ENCODE data around the gene LRP11.
"Not testable (repeated sequence)": the region's sequence is repeated elsewhere in the genome, so short reads cannot be mapped to it uniquely, and the experiment has no call there.

The LRP11 gene

GRCh38 chr6:149864578-149865535 lies 698 bp upstream of the LRP11 start:
- no peak overlapping the region for H3K27ac ChIP-seq (ENCODE audit: low read length)
- no peaks in the 10 kb centered on the region for H3K36me3 ChIP-seq (ENCODE audit: control insufficient read depth, low read depth, low read length)
- H3K27me3 ChIP-seq (ENCODE audit: control insufficient read depth, insufficient read depth, low read length), result peaks cover 18% of the 10 kb centered on the region
- no peak overlapping the region for H3K9ac ChIP-seq (ENCODE audit: low read length)
- no peaks in the 10 kb centered on the region for H3K9me3 ChIP-seq (ENCODE audit: control insufficient read depth, low read depth, low read length)
- peak overlapping the region; percentile 71 for H3K4me3 ChIP-seq (ENCODE audit: low read length)
- peaks cover 18% of the 10 kb centered on the region for H3K4me1 ChIP-seq (ENCODE audit: control insufficient read depth, low read depth, low read length)

GRCh38 chr6:149862922-149863697 lies 1.0 kb downstream of the LRP11 start:
- peaks cover 18% of the 10 kb centered on the region for H3K27me3 ChIP-seq (ENCODE audit: control insufficient read depth, insufficient read depth, low read length)
- H3K27ac ChIP-seq (ENCODE audit: low read length), result no peak overlapping the region
- peak overlapping the region; percentile 22 for H3K9ac ChIP-seq (ENCODE audit: low read length)
- peaks cover 13% of the 10 kb centered on the region for H3K4me1 ChIP-seq (ENCODE audit: control insufficient read depth, low read depth, low read length)
- no peaks in the 10 kb centered on the region for H3K9me3 ChIP-seq (ENCODE audit: control insufficient read depth, low read depth, low read length)
- H3K36me3 ChIP-seq (ENCODE audit: control insufficient read depth, low read depth, low read length), result no peaks in the 10 kb centered on the region
- peak overlapping the region; percentile 71 for H3K4me3 ChIP-seq (ENCODE audit: low read length)

- H3K36me3 ChIP-seq (ENCODE audit: control insufficient read depth, low read depth, low read length); H3K9ac ChIP-seq (ENCODE audit: low read length); H3K4me1 ChIP-seq (ENCODE audit: control insufficient read depth, low read depth, low read length); H3K27ac ChIP-seq (ENCODE audit: low read length); H3K9me3 ChIP-seq (ENCODE audit: control insufficient read depth, low read depth, low read length); H3K4me3 ChIP-seq (ENCODE audit: low read length): not testable (repeated sequence)
- H3K27me3 ChIP-seq (ENCODE audit: control insufficient read depth, insufficient read depth, low read length), result peaks cover 18% of the 10 kb centered on the region
These were observed 1.8 kb downstream of the LRP11 start for GRCh38 chr6:149862424-149862738.

- Histone ChIP-seq H3K36me3 (ENCODE audit: control insufficient read depth, low read depth, low read length) (no peaks in the 10 kb centered on the region), H3K4me1 (ENCODE audit: control insufficient read depth, low read depth, low read length) (peaks cover 8% of the 10 kb centered on the region), H3K27ac (ENCODE audit: low read length) (no peak overlapping the region), H3K4me3 (ENCODE audit: low read length) (no peak overlapping the region), H3K27me3 (ENCODE audit: control insufficient read depth, insufficient read depth, low read length) (peaks cover 18% of the 10 kb centered on the region), H3K9me3 (ENCODE audit: control insufficient read depth, low read depth, low read length) (no peaks in the 10 kb centered on the region), H3K9ac (ENCODE audit: low read length) (no peak overlapping the region)
These were observed 2.3 kb downstream of the LRP11 start for GRCh38 chr6:149861603-149862423.

- Histone ChIP-seq H3K9ac (ENCODE audit: low read length) (no peak overlapping the region), H3K27me3 (ENCODE audit: control insufficient read depth, insufficient read depth, low read length) (peaks cover 18% of the 10 kb centered on the region), H3K9me3 (ENCODE audit: control insufficient read depth, low read depth, low read length) (no peaks in the 10 kb centered on the region), H3K36me3 (ENCODE audit: control insufficient read depth, low read depth, low read length) (no peaks in the 10 kb centered on the region), H3K4me1 (ENCODE audit: control insufficient read depth, low read depth, low read length) (peaks cover 8% of the 10 kb centered on the region), H3K4me3 (ENCODE audit: low read length) (no peak overlapping the region), H3K27ac (ENCODE audit: low read length) (no peak overlapping the region)
These were observed 3.1 kb downstream of the LRP11 start for GRCh38 chr6:149860834-149861602.

GRCh38 chr6:149860513-149860833 lies 3.7 kb downstream of the LRP11 start:
- Histone ChIP-seq H3K36me3 (ENCODE audit: control insufficient read depth, low read depth, low read length) (no peaks in the 10 kb centered on the region), H3K27me3 (ENCODE audit: control insufficient read depth, insufficient read depth, low read length) (peaks cover 18% of the 10 kb centered on the region), H3K4me3 (ENCODE audit: low read length) (no peak overlapping the region), H3K9me3 (ENCODE audit: control insufficient read depth, low read depth, low read length) (no peaks in the 10 kb centered on the region), H3K27ac (ENCODE audit: low read length) (no peak overlapping the region), H3K9ac (ENCODE audit: low read length) (no peak overlapping the region), H3K4me1 (ENCODE audit: control insufficient read depth, low read depth, low read length) (peaks cover 11% of the 10 kb centered on the region)

GRCh38 chr6:149859938-149860337 lies 4.2 kb downstream of the LRP11 start:
- H3K4me1 ChIP-seq (ENCODE audit: control insufficient read depth, low read depth, low read length), result peaks cover 9% of the 10 kb centered on the region
- H3K9me3 ChIP-seq (ENCODE audit: control insufficient read depth, low read depth, low read length), result no peaks in the 10 kb centered on the region
- H3K4me3 ChIP-seq (ENCODE audit: low read length), result no peak overlapping the region
- H3K9ac ChIP-seq (ENCODE audit: low read length), result no peak overlapping the region
- peaks cover 18% of the 10 kb centered on the region for H3K27me3 ChIP-seq (ENCODE audit: control insufficient read depth, insufficient read depth, low read length)
- H3K27ac ChIP-seq (ENCODE audit: low read length), result no peak overlapping the region
- H3K36me3 ChIP-seq (ENCODE audit: control insufficient read depth, low read depth, low read length), result no peaks in the 10 kb centered on the region

GRCh38 chr6:149859368-149859767 lies 4.8 kb downstream of the LRP11 start:
- H3K36me3 ChIP-seq (ENCODE audit: control insufficient read depth, low read depth, low read length), result no peaks in the 10 kb centered on the region
- H3K27me3 ChIP-seq (ENCODE audit: control insufficient read depth, insufficient read depth, low read length), result peaks cover 18% of the 10 kb centered on the region
- no peaks in the 10 kb centered on the region for H3K9me3 ChIP-seq (ENCODE audit: control insufficient read depth, low read depth, low read length)
- no peak overlapping the region for H3K9ac ChIP-seq (ENCODE audit: low read length)
- H3K4me3 ChIP-seq (ENCODE audit: low read length), result no peak overlapping the region
- H3K27ac ChIP-seq (ENCODE audit: low read length), result no peak overlapping the region
- H3K4me1 ChIP-seq (ENCODE audit: control insufficient read depth, low read depth, low read length), result peaks cover 6% of the 10 kb centered on the region

GRCh38 chr6:149857541-149857940 lies 6.6 kb downstream of the LRP11 start:
- H3K4me3 ChIP-seq (ENCODE audit: low read length), result no peak overlapping the region
- peaks cover 6% of the 10 kb centered on the region for H3K4me1 ChIP-seq (ENCODE audit: control insufficient read depth, low read depth, low read length)
- H3K9me3 ChIP-seq (ENCODE audit: control insufficient read depth, low read depth, low read length), result no peaks in the 10 kb centered on the region
- no peak overlapping the region for H3K27ac ChIP-seq (ENCODE audit: low read length)
- H3K27me3 ChIP-seq (ENCODE audit: control insufficient read depth, insufficient read depth, low read length), result peaks cover 12% of the 10 kb centered on the region
- no peaks in the 10 kb centered on the region for H3K36me3 ChIP-seq (ENCODE audit: control insufficient read depth, low read depth, low read length)
- H3K9ac ChIP-seq (ENCODE audit: low read length), result no peak overlapping the region

GRCh38 chr6:149856256-149856994 lies 7.7 kb downstream of the LRP11 start:
- no peak overlapping the region for H3K4me3 ChIP-seq (ENCODE audit: low read length)
- no peak overlapping the region for H3K9ac ChIP-seq (ENCODE audit: low read length)

More at GRCh38 chr6:149856256-149856994, 7.7 kb downstream of the LRP11 start:
- H3K4me1 ChIP-seq (ENCODE audit: control insufficient read depth, low read depth, low read length), result peaks cover 6% of the 10 kb centered on the region
- H3K9me3 ChIP-seq (ENCODE audit: control insufficient read depth, low read depth, low read length), result no peaks in the 10 kb centered on the region
- H3K27ac ChIP-seq (ENCODE audit: low read length), result no peak overlapping the region
- H3K27me3 ChIP-seq (ENCODE audit: control insufficient read depth, insufficient read depth, low read length), result peaks cover under 1% of the 10 kb centered on the region
- H3K36me3 ChIP-seq (ENCODE audit: control insufficient read depth, low read depth, low read length), result no peaks in the 10 kb centered on the region

Data from iPS-18a (cell line).